Measurements from ENCODE around the gene PGAP6.

DNA sequence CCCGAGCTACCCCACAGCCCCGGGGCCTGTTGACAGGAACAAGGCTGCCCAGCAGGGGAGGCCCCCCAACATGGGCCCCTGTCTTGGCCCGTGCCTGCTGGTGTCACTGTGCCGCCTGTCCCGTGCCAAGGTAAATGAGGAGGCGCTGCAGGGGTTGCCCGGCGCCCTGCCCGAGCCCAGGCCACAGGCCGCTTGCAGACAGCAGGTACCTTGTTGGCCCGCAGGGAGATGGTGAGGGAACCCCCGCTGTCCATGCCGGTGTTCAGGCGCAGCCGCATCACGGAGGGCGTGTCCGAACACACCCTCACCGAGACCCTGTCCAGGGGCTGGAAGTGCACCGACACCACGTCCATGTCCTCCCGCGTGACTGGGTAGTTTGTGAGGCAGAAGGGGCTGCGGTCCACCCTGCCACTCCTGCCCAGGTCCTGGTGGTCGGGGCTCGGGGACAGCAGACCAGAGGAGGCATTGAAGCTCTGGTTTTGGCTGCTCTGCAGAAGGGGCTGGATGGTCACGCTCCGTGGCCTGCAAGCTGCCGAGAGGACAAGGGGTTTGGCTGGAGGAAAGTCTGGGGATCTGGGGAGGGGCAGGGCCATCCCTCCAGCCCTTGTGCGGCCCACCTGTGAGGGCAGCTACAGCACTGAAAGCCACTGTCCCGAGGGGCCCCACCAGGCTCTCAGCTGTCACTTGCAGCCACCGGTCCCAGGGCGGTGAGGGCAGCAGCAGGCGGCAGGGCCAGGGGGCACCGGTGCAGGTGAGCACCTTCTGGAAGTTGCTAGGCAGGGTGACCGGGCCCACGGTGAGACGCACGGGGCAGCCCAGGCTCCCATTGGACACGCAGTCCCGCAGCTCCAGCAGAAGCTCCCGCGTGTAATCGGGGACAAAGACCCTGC, 5.6 kb downstream of the PGAP6 start:
- TF ChIP-seq ZNF274 (IDR thresholded peaks at IDR 0.05; ENCODE audit: low read depth, low read length): no peak
- no peak for TF ChIP-seq SUZ12 (IDR thresholded peaks at IDR 0.05; ENCODE audit: extremely low read depth, insufficient read depth, insufficient read length)
